ENCODE results near the gene RELB.
"Not testable (repeated sequence)": the region's sequence is repeated elsewhere in the genome, so short reads cannot be mapped to it uniquely, and the experiment has no call there.

RELB gene, protein sequence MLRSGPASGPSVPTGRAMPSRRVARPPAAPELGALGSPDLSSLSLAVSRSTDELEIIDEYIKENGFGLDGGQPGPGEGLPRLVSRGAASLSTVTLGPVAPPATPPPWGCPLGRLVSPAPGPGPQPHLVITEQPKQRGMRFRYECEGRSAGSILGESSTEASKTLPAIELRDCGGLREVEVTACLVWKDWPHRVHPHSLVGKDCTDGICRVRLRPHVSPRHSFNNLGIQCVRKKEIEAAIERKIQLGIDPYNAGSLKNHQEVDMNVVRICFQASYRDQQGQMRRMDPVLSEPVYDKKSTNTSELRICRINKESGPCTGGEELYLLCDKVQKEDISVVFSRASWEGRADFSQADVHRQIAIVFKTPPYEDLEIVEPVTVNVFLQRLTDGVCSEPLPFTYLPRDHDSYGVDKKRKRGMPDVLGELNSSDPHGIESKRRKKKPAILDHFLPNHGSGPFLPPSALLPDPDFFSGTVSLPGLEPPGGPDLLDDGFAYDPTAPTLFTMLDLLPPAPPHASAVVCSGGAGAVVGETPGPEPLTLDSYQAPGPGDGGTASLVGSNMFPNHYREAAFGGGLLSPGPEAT

DNA sequence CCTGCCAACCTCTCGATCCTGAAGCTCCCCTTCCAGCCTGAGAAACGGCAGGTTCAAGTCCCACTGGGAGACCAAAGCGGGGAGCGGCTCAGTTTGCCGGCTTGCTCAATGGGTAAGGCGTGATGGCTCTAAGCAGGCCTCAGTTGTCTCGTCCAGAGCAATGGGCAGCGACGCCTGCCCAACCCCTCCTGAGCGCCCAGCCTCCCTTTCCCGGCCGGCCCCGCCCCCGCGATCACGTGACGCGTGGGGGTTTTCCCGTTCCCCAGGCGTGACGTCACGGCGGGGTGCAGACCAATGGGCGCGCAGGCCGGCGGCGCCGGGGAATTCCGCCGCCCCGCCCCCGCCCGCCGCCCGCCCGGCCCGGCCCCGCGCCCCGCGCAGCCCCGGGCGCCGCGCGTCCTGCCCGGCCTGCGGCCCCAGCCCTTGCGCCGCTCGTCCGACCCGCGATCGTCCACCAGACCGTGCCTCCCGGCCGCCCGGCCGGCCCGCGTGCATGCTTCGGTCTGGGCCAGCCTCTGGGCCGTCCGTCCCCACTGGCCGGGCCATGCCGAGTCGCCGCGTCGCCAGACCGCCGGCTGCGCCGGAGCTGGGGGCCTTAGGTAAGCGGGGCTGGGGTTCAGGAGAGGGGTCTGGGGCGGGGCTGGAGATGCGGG, at the start of gene RELB:
RELB (plus strand) TSS at position 378 of the 653 bp plus-strand sequence; CDS start at position 494, 116 bp downstream.
- peak; percentile 90 for DNase-seq

- DNase-seq = no peak
Measured at GRCh38 chr19:44954278-44954648, 47.0 kb upstream of the RELB start.

GRCh38 chr19:44954649-44955504, 46.4 kb upstream of the RELB start, which contains the start of gene CLPTM1:
TSS of gene CLPTM1 (plus strand) at chr19:44955380. CDS start at chr19:44955396, 16 bp downstream.
- DNase-seq = peak; percentile 96

DNA sequence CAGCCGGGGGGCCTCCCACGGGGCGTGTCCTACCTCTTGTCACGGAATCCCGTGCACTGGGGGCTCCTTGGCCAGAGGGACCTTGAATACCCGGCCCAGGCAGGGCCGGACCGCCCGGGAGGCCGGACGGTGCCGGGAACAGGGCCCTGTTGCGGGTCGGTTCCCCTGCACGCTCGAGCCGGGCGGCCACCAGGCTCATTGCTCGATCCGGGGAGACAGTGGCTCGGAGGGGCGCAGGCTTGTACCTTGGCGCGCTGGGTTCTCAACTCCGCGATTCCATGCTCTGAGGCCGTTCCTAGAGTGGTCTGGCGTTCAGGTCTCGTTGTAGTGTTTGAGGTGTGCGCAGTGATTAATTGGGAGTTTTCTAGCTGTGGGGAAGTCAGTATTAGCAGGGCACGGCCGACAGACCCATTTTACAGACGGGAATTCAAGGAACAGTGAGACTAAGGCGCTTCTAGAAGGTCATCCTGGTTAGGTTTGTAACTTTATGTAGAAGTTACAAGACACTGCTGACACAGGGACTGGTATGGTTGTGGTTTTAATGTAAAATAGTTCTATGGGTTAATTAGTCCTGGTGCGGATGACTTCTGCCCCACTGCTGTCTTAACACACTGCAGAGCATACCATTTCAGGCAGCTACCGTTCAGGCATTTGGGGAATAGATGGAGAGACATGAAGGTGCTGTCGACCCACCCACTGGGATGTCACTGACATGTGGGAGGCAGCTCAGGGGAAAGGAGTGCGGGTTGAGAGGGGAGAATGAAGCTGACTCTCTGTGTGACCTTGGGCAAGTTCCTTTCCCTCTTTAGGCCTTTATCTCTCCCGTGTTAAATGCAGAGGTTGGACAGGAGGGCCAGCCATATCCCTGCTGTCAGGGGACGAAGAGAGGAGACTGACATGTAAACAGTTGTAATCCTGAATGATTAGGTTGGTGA, 45.5 kb upstream of the RELB start:
- no peak for DNase-seq

GRCh38 chr19:44957526-44957925, 43.7 kb upstream of the RELB start:
- DNase-seq = no peak

DNA sequence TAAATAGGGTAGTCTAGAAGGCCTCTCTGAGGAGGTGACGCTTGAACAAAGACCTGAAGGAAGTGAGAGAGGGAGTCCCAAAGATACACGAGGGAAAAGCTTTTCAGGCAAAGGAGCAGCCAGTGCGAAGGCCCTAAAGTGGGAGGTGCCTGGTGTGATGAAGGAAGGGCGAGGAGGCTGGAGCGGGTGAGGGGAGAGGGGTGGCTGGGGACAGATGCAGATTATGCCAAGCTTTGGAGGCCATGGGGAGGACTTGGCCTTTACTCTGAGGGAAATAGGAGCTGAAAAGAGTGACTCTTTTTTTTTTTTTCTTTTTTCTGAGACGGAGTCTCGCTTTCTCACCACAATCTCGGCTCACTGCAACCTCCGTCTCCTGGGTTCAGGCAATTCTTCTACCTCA, 43.2 kb upstream of the RELB start:
- no peak for DNase-seq

DNA sequence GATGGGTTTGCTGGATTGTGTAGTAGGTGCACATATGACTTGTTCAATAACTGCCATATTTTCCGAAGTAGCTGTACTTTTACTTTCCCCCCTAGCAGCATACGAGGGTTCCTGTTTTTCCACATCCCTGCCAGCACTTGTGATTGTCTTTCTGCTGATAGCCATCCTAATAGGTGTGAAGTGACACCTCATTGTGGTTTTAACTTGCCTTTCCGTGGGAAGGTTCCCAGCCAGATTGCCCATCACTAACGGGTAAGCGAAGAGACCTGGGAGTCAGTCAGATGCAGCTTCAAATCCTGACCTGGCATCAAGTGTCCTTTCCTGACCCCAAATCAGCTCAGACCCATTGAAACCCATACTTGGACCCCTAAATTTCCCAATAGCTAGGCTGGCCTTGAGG, 41.6 kb upstream of the RELB start:
- DNase-seq = no peak

DNA sequence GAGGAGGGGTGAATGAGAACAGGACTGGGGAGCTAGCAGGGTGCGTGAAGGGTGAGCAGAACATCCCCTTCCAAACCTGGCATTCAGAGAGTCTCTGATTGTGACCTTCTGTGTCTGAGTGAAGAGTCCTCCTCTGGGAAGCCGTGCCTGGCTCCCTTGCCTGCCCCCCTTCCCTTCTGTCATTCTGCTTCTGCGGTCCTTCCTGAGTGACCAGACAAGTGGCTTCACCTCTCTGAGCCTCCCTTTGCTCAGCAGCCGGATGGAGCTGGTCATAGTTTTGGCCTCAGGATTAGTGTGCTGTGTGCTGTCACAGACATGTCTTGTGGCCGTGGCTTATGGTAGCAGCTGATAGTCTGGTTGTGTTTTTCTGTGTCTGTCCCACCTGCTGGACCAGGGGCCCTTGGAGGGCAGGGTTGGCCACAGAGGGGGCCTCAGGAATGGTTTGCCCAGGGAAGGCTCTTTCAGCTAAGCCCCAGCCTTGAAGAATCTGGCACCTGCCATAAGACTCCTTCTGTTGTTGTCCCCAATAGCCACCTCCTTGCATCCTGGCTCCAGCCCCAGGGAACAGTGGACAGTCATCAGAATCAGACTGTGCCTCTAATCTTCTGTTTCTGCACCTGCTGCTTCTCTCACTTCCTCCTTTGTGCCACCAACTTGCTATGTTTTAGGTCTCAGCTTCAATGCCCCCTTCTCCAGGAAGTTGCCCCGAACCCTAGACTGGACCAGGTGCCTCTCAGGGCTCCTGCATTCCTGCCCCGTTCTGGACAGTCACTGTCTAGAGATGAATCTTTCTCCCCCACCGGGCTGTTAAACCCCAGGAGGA, 40.1 kb upstream of the RELB start:
- DNase-seq = no peak

GRCh38 chr19:44961821-44962220, 39.4 kb upstream of the RELB start:
- no peak for DNase-seq

GRCh38 chr19:44968118-44968517, 33.1 kb upstream of the RELB start:
- no peak for DNase-seq

DNA sequence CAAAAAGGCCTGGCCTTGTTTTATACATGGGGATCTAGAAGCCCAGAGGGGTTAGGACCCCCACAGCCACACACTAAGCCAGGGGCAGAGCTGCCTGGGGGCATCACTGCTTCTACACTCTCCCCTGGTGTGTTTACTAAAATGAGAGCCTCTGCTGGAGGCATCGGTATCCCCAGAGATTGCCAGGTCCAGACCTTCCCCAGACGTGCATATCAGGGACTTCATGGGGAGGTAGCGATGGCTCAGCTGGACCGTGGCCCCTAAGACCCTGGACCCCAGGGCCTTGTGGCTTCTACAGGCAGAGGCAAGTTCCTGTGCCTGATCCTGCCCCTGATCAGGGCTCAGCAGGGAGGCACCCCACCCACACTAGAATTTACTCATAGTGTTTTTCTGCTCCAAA, 32.6 kb upstream of the RELB start:
- DNase-seq = no peak

DNA sequence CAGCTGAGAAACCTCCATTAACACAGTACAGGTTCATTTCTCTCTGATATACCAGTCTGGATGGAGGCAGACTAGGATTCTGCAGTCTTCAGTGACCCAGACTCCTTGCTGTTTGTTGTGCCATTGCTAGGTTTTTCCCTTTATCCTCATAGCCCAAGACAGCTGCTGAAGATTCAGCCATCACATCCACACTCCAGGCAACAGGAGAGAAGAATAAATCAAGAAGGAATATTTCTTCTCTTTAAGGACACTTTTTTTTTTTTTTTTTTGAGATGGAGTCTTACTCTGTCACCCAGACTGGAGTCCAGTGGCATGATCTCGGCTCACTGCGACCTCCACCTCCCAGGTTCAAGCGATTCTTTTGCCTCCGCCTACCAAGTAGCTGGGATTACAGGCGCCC, 31.8 kb upstream of the RELB start:
- DNase-seq = no peak

- DNase-seq = not testable (repeated sequence)
Measured at GRCh38 chr19:44971451-44971850, 29.8 kb upstream of the RELB start.

DNA sequence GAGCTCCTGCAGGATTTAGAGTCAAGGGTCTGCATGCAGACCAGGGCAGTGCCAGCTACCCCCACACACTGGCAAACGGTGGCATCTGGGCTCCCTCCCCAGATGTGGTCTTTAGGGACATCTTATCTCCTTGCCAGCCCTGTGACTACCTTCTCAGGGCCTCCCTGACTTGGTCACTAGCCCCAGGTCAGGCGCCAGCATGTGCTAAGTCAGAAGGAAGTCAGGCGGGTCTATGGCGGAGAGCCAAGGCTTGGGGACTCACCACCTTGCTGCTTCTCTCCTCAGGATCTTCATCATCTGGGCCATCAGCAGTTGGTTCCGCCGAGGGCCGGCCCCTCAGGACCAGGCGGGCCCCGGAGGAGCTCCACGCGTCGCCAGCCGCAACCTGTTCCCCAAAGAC, 28.5 kb upstream of the RELB start:
- no peak for DNase-seq

DNA sequence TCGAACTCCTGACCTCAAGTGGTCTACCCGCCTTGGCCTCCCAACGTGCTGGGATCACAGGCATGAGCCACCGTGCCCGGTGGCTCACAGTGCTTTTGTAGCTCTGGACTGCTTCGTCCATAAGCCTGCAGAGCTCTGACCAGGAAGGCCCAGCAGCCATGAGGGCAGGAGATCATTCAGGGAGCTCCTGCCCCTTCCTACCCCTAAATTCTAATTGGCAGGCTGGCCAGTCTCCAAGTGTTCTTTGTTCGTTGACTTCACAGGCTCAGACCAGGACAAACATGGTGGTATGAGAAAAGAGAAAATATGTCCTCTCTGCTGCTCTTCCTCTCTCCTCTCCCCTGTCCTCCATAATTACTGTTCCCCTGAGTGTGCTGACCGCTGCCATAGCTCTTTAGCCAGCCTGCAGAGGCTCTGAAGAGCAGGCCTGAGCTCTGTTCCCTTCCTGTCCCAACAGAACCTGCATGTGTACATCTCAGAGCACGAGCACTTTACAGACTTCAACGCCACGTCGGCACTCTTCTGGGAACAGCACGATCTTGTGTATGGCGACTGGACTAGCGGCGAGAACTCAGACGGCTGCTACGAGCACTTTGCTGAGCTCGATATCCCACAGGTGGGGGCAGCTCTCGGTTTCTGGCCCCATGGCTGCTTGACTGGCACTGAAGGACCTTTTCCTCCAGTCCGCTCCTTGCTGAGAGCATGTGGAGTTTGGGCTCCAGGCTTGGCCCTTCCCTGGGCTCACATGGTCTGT, 27.1 kb upstream of the RELB start:
- DNase-seq = no peak

DNA sequence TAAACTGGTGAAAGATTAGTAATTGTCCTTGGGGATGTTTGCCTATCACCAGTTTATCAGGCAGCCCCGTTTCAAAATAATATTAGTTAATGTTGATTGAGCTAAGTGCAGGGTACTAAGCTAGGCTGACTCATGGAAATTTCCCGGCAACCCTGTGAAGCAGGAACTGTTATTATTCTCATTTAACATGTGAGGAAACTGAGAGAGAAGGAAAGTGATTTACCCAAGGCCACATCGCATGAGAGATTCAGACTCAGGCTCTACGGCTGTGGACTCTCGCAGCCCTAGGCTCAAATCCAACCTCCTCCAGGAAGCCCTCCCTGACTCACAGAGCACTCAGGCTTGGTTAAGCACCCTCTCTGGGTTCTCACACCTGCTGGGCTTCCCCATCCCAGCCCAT, 26.4 kb upstream of the RELB start:
- no peak for DNase-seq

DNA sequence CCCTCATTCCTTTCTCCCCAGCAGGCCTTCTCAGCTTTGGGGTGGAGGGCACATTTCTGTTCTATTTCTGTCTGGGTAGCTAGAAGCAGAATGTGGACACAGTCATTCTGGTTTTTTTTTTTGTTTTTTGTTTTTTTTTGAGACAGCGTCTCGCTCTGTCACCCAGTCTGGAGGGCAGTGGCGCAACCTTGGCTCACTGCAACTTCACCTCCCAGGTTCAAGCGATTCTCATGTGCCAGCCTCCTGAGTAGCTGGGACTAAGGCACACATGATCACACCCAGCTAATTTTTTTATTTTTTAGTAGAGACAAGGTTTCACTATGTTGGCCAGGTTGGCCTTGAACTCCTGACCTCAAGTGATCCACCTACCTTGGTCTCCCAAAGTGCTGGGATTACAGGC, 25.8 kb upstream of the RELB start:
- DNase-seq = no peak

GRCh38 chr19:44984005-44984404, 17.3 kb upstream of the RELB start:
- no peak for DNase-seq

- no peak for DNase-seq
Measured at GRCh38 chr19:44985445-44985844, 15.8 kb upstream of the RELB start.

- no peak for DNase-seq
Measured at GRCh38 chr19:44986389-44986788, 14.9 kb upstream of the RELB start.

Data from fibroblast of upper back skin (primary cell).